Measurements from ENCODE around the gene SAE1. TPM values are rescaled to one million over a fixed set of nuclear protein-coding genes. Genes with fewer than 3 reads are reported as not detected.

Gene SAE1
- 174 and 209 TPM in 2 replicates for total RNA-seq

GRCh38 chr19:47130589-47131227, at the start of gene SAE1:
Gene SAE1 (plus strand): TSS chr19:47130835. CDS start chr19:47130931, 96 bp downstream.

GRCh38 chr19:47112997-47113849, 17.4 kb upstream of the SAE1 start, which contains the start of gene ZC3H4:
Gene ZC3H4 (minus strand): TSS chr19:47113776. CDS start chr19:47112584, 1,192 bp downstream.

GRCh38 chr19:47230921-47231214, 100.2 kb downstream of the SAE1 start, which contains the start of gene BBC3:
Gene BBC3 (minus strand): TSS chr19:47231199. CDS start chr19:47228431, 2,768 bp downstream.

GRCh38 chr19:47255879-47256692, 125.5 kb downstream of the SAE1 start, which contains the start of gene CCDC9:
Gene CCDC9 (plus strand): TSS chr19:47256525. CDS start chr19:47258401, 1,876 bp downstream.

Small RNA genes within 50 kb of the gene (small RNA-seq; reads per million reads assigned to genes)
- not detected for gene MIR3190

Other genes starting within 250 kb of the SAE1 start
- 0.07 TPM in 1 of 2 replicates, not detected in the other for gene NPAS1, start 111.0 kb upstream of the SAE1 start, total RNA-seq
- gene TMEM160, start 82.2 kb upstream of the SAE1 start, total RNA-seq, result 21.5 and 27.2 TPM in 2 replicates
- gene ZC3H4, start 17.1 kb upstream of the SAE1 start, total RNA-seq, result 27.9 and 30.4 TPM in 2 replicates
- 10.6 and 11.7 TPM in 2 replicates for gene BBC3, start 100.4 kb downstream of the SAE1 start, total RNA-seq
- gene CCDC9, start 125.7 kb downstream of the SAE1 start, total RNA-seq, result 5.5 and 7.2 TPM in 2 replicates
- gene INAFM1, start 144.1 kb downstream of the SAE1 start, total RNA-seq, result 0.53 and 0.65 TPM in 2 replicates
- gene C5AR1, start 179.0 kb downstream of the SAE1 start, total RNA-seq, result not detected in 2 replicates
- under 0.01 TPM in 1 of 2 replicates, not detected in the other for gene C5AR2, start 201.3 kb downstream of the SAE1 start, total RNA-seq
- gene DHX34, start 218.5 kb downstream of the SAE1 start, total RNA-seq, result 15.3 and 17.5 TPM in 2 replicates